ENCODE measurements around the gene B4GALNT3. TPM values are rescaled to one million over a fixed set of nuclear protein-coding genes. Genes with fewer than 3 reads are reported as not detected.

Gene B4GALNT3
- total and polyA plus RNA-seq, 2 of the 13 experiments (the other 11 are each of a cell fraction or from before 2014, with no cell fraction given), result 3.2 to 4.4 TPM

DNA sequence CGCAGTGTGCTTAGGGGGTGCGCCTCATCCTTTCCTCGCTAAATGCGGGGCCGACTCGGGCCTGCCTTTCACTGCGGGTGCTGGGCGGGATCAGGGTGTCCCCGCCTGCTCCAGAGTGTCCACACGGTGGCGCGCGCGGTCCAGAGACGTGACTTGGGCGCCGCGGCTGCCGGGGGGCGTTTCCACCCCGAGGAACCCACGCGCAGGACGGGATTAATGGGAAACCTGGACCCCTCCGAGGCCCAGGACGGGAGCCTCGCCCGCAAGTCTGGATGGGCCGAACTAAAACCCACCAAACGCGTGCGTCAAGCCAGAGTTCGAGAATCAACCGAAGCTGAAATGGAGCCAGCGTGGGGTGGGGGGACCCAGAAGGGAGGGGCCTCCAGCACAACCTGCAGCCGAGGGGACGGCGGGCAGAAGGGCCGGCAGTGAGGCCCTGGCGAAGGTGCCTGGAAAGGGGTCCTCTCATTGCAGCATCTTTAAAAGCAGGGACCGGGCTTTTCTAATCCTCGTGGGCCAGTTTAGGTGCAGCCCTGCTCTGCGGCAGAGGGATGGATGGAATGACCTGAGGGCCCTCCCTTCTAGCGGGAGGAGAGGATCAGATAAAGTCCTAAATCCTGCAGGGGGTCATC is 110.2 kb downstream of the B4GALNT3 start (continued):
- TF ChIP-seq ZNF121 (CRISPR knock-in tag; IDR thresholded peaks at IDR 0.05) (no peak), ZBTB46 (CRISPR knock-in tag; IDR thresholded peaks at IDR 0.05; ENCODE audit: borderline replicate concordance) (no peak), SAP130 (CRISPR knock-in tag; IDR thresholded peaks at IDR 0.05; ENCODE audit: low read depth) (peak; percentile 70), ZNF670 (CRISPR knock-in tag; IDR thresholded peaks at IDR 0.05; ENCODE audit: borderline replicate concordance) (peak; percentile 67; the same call in 1 of the 2 replicates), ELK4 (CRISPR knock-in tag; IDR thresholded peaks at IDR 0.05; ENCODE audit: borderline replicate concordance) (no peak), ZNF44 (CRISPR knock-in tag; IDR thresholded peaks at IDR 0.05) (0 out of 2 replicates have a peak, but pooled peaks have one; percentile 14), ZBTB25 (CRISPR knock-in tag; IDR thresholded peaks at IDR 0.05) (no peak), SNRNP70 (IDR thresholded peaks at IDR 0.05; ENCODE audit: low read depth, low read length) (no peak), SCMH1 (CRISPR knock-in tag; IDR thresholded peaks at IDR 0.05; ENCODE audit: borderline replicate concordance) (no peak), CEBPG (CRISPR knock-in tag; IDR thresholded peaks at IDR 0.05) (peak; percentile 7; the same call in 1 of the 2 replicates), ZNF260 (CRISPR knock-in tag; IDR thresholded peaks at IDR 0.05; ENCODE audit: borderline replicate concordance, low read depth) (no peak), MLLT10 (CRISPR knock-in tag; IDR thresholded peaks at IDR 0.05) (no peak), REXO4 (CRISPR knock-in tag; IDR thresholded peaks at IDR 0.05; ENCODE audit: borderline replicate concordance) (no peak), HDAC1 (CRISPR knock-in tag; IDR thresholded peaks at IDR 0.05) (peak; percentile 75; the same call in 1 of the 2 replicates), ZFP62 (CRISPR knock-in tag; IDR thresholded peaks at IDR 0.05) (no peak), WIZ (CRISPR knock-in tag; IDR thresholded peaks at IDR 0.05) (no peak), ZNF552 (CRISPR knock-in tag; IDR thresholded peaks at IDR 0.05; ENCODE audit: borderline replicate concordance) (peak; percentile 19), TBP (CRISPR knock-in tag; IDR thresholded peaks at IDR 0.05) (no peak), GATA4 (IDR thresholded peaks at IDR 0.05; ENCODE audit: borderline replicate concordance, low read depth) (no peak), RAD21 (CRISPR knock-in tag; IDR thresholded peaks at IDR 0.05) (peak; percentile 97), KLF9 (CRISPR knock-in tag; IDR thresholded peaks at IDR 0.05; ENCODE audit: low read depth) (peak; percentile 96)
- TF ChIP-seq, protein P1, sequence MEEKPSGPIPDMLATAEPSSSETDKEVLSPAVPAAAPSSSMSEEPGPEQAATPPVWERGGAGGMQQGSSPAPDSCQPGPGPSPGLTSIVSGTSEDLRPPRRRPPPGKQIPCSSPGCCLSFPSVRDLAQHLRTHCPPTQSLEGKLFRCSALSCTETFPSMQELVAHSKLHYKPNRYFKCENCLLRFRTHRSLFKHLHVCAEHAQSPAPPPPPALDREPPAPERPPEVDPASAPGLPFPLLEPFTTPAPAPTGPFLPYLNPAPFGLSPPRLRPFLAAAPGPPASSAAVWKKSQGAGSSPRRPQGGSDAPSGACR (CRISPR knock-in tag; IDR thresholded peaks at IDR 0.05), result no peak
- TF ChIP-seq, protein P2, sequence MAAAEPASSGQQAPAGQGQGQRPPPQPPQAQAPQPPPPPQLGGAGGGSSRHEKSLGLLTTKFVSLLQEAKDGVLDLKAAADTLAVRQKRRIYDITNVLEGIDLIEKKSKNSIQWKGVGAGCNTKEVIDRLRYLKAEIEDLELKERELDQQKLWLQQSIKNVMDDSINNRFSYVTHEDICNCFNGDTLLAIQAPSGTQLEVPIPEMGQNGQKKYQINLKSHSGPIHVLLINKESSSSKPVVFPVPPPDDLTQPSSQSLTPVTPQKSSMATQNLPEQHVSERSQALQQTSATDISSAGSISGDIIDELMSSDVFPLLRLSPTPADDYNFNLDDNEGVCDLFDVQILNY (CRISPR knock-in tag; conservative IDR thresholded peaks at IDR 0.05), result peak; percentile 64; the same call in 1 of the 2 replicates
- TF ChIP-seq, protein P3, sequence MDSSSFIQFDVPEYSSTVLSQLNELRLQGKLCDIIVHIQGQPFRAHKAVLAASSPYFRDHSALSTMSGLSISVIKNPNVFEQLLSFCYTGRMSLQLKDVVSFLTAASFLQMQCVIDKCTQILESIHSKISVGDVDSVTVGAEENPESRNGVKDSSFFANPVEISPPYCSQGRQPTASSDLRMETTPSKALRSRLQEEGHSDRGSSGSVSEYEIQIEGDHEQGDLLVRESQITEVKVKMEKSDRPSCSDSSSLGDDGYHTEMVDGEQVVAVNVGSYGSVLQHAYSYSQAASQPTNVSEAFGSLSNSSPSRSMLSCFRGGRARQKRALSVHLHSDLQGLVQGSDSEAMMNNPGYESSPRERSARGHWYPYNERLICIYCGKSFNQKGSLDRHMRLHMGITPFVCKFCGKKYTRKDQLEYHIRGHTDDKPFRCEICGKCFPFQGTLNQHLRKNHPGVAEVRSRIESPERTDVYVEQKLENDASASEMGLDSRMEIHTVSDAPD (CRISPR knock-in tag; IDR thresholded peaks at IDR 0.05), result no peak
